Measurements from ENCODE around the gene SEC22A.

DNA sequence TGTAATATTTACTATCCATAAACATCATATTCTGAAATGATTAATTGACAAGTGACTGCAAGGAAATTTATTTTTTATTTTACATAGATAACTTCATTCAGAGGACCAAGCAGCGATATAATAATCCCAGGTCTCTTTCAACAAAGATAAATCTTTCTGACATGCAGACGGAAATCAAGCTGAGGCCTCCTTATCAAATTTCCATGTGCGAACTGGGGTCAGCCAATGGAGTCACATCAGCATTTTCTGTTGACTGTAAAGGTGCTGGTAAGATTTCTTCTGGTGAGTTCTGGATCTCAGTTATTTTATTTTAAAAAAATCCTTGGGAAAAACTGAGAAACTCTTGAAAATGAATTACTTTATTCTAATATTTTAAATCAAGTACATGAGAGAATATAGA lies 23.3 kb downstream of the SEC22A start:
- TF ChIP-seq ELF1 (CRISPR knock-in tag; IDR thresholded peaks at IDR 0.05) = no peak
- TF ChIP-seq EP300 (IDR thresholded peaks at IDR 0.05; ENCODE audit: low read depth in 2 of 2, low read length in 2 of 2) = no peak
- no peak for TF ChIP-seq EP300 (CRISPR knock-in tag; IDR thresholded peaks at IDR 0.05; ENCODE audit: borderline replicate concordance)
- TF ChIP-seq, protein P1, sequence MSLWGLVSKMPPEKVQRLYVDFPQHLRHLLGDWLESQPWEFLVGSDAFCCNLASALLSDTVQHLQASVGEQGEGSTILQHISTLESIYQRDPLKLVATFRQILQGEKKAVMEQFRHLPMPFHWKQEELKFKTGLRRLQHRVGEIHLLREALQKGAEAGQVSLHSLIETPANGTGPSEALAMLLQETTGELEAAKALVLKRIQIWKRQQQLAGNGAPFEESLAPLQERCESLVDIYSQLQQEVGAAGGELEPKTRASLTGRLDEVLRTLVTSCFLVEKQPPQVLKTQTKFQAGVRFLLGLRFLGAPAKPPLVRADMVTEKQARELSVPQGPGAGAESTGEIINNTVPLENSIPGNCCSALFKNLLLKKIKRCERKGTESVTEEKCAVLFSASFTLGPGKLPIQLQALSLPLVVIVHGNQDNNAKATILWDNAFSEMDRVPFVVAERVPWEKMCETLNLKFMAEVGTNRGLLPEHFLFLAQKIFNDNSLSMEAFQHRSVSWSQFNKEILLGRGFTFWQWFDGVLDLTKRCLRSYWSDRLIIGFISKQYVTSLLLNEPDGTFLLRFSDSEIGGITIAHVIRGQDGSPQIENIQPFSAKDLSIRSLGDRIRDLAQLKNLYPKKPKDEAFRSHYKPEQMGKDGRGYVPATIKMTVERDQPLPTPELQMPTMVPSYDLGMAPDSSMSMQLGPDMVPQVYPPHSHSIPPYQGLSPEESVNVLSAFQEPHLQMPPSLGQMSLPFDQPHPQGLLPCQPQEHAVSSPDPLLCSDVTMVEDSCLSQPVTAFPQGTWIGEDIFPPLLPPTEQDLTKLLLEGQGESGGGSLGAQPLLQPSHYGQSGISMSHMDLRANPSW (CRISPR knock-in tag; IDR thresholded peaks at IDR 0.05; ENCODE audit: borderline replicate concordance) = no peak
- TF ChIP-seq, protein P2, sequence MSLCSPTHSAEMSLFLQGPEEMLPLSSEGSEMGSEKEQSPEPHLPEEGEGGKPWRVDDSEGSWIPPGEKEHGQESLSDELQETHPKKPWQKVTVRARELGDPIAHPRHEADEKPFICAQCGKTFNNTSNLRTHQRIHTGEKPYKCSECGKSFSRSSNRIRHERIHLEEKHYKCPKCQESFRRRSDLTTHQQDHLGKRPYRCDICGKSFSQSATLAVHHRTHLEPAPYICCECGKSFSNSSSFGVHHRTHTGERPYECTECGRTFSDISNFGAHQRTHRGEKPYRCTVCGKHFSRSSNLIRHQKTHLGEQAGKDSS (CRISPR knock-in tag; IDR thresholded peaks at IDR 0.05; ENCODE audit: borderline replicate concordance, low read depth) = no peak
- TF ChIP-seq MAFG (CRISPR knock-in tag; IDR thresholded peaks at IDR 0.05) = no peak
